K562 (cell line): Measurements from ENCODE around the gene TLE6. TPM values are rescaled to one million over a fixed set of nuclear protein-coding genes. Genes with fewer than 3 reads are reported as not detected.

Experiments
- CREB1 ChIP-seq, 2 experiments: sonication (generic) in 1 of 2; formaldehyde crosslinking in 1 of 2; IDR thresholded peaks; 2 replicates each; pipeline versions ENCODE4 v1.6.1 to v1.8.0; 2012 to 2022; ENCODE audit warnings: inconsistent platforms in 1 of 2, mild to moderate bottlenecking in 1 of 2, missing genetic modification reagents in 1 of 2, moderate library complexity in 1 of 2
- ELF2 ChIP-seq: fragments of 250-450 bp; sonication (Bioruptor Pico); IDR thresholded peaks from 2 replicates; pipeline ENCODE4 v1.5.0; 2021; ENCODE audit warnings: mild to moderate bottlenecking
- GABPA ChIP-seq: fragments of 200-800 bp; sonication (Bioruptor generic); conservative IDR thresholded peaks from 2 replicates; pipeline ENCODE4 v1.6.1; 2016; ENCODE audit warnings: low read depth, missing genetic modification characterization, missing compliant biosample characterization
- HOXB6 ChIP-seq: fragments of 250-450 bp; sonication (Bioruptor Pico); IDR thresholded peaks from 2 replicates; pipeline ENCODE4 v1.5.1; 2022; ENCODE audit warnings: mild to moderate bottlenecking, borderline replicate concordance
- KAT8 ChIP-seq: fragments of 450-650 bp; IDR thresholded peaks from 2 replicates; pipeline ENCODE4 v1.6.1; 2016; ENCODE audit warnings: low read depth, mild to moderate bottlenecking
- MAFF ChIP-seq: IDR thresholded peaks from 2 replicates; pipeline ENCODE4 v1.6.1; 2012; ENCODE audit warnings: low read length, improper control_type of control experiment
- MECOM ChIP-seq: fragments of 250-450 bp; sonication (Bioruptor Pico); IDR thresholded peaks from 2 replicates; pipeline ENCODE4 v1.8.0; 2022; ENCODE audit warnings: inconsistent platforms
- MEIS2 ChIP-seq: fragments of 450-650 bp; IDR thresholded peaks from 2 replicates; pipeline ENCODE4 v1.6.1; 2014; ENCODE audit warnings: mild to moderate bottlenecking; ENCODE audit not compliant: partially characterized antibody
- MYC ChIP-seq, 2 experiments: fragments of 250-450 bp in 1 of 2; sonication (Bioruptor Pico) in 1 of 2; IDR thresholded peaks; 2 replicates each; pipeline versions ENCODE4 v1.5.1 to v1.6.1; 2012 to 2021; ENCODE audit warnings: low read depth in 2 of 2, borderline replicate concordance in 1 of 2, improper control_type of control experiment in 1 of 2, low read length in 1 of 2, mild to moderate bottlenecking in 1 of 2, moderate library complexity in 1 of 2
- NCOA2 ChIP-seq, 2 experiments: fragments of 450-650 bp; IDR thresholded peaks; 2 replicates each; pipeline ENCODE4 v1.6.1; 2018; ENCODE audit warnings: mild to moderate bottlenecking in 2 of 2, moderate library complexity in 1 of 2; ENCODE audit not compliant: partially characterized antibody in 2 of 2
- NFRKB ChIP-seq: fragments of 450-650 bp; IDR thresholded peaks from 2 replicates; pipeline ENCODE4 v1.6.1; 2016; ENCODE audit warnings: low read depth
- NR2C1 ChIP-seq, 2 experiments: fragments of 450-650 bp; IDR thresholded peaks; 2 replicates each; pipeline ENCODE4 v1.6.1; 2017; ENCODE audit warnings: mild to moderate bottlenecking in 2 of 2, antibody characterized with exemption in 1 of 2, inconsistent platforms in 1 of 2, missing compliant biosample characterization in 1 of 2, missing genetic modification characterization in 1 of 2
- RBM17 ChIP-seq: fragments of 200-400 bp; formaldehyde crosslinking; IDR thresholded peaks from 2 replicates; pipeline ENCODE4 v1.6.1; 2017; ENCODE audit warnings: low read depth, mild to moderate bottlenecking, low read length, borderline replicate concordance
- ZC3H11A ChIP-seq: IDR thresholded peaks from 2 replicates; pipeline ENCODE4 v1.6.1; 2012; ENCODE audit warnings: low read depth, low read length, improper control_type of control experiment
- ZNF212 ChIP-seq: fragments of 450-650 bp; formaldehyde crosslinking; IDR thresholded peaks from 2 replicates; pipeline ENCODE4 v1.4.0; 2020; ENCODE audit warnings: mild to moderate bottlenecking
- ZNF23 ChIP-seq: fragments of 250-450 bp; sonication (Bioruptor Pico); IDR thresholded peaks from 2 replicates; pipeline ENCODE4 v1.4.0; 2020; ENCODE audit warnings: mild to moderate bottlenecking
- ZNF586 ChIP-seq: fragments of 450-650 bp; formaldehyde crosslinking; conservative IDR thresholded peaks from 2 replicates; pipeline ENCODE4 v1.4.0; 2020; ENCODE audit warnings: mild to moderate bottlenecking, moderate library complexity
- ZNF77 ChIP-seq: fragments of 250-450 bp; sonication (Bioruptor Pico); IDR thresholded peaks from 2 replicates; pipeline ENCODE4 v1.5.0; 2020
- polyA plus RNA-seq, 8 experiments: library from polyadenylated mRNA; depleted of rRNA in 4 of 8; stranded (reverse) in 5 of 8; unstranded in 3 of 8; fragments of >200 nt; fragmentation: Nextera tagmentation in 2 of 8; fragmentation: Illumina TruSeq in 1 of 8; extraction: Ambion mirVana in 2 of 8; extraction: Trizol in 1 of 8; gene quantifications; 2 replicates each; pipeline versions ENCODE4 v1.2.1 to v1.2.3, GENCODE V29; 2011 to 2014; ENCODE audit warnings: inconsistent platforms in 1 of 8, missing spikeins in 1 of 8
- total RNA-seq, 7 experiments: library from RNA; depleted of rRNA in 6 of 7; stranded (reverse); fragments of >200 nt in 6 of 7; fragmentation: Illumina TruSeq in 2 of 7; extraction: Trizol in 2 of 7; gene quantifications; 2 replicates each; pipeline versions ENCODE4 v1.2.1 to v1.2.3, GENCODE V29; 2011 to 2021; ENCODE audit warnings: low replicate concordance in 1 of 7
- TF ChIP-seq, protein P1 (sequence below): fragments of 250-450 bp; sonication (Bioruptor Pico); IDR thresholded peaks from 2 replicates; pipeline ENCODE4 v1.4.0; 2020; ENCODE audit warnings: mild to moderate bottlenecking, moderate library complexity, borderline replicate concordance
- TF ChIP-seq, protein P2 (sequence below): fragments of 450-650 bp; IDR thresholded peaks from 2 replicates; pipeline ENCODE4 v1.6.1; 2016; ENCODE audit warnings: borderline replicate concordance
- TF ChIP-seq, protein P3 (sequence below): fragments of 250-450 bp; sonication (Bioruptor Pico); IDR thresholded peaks from 2 replicates; pipeline ENCODE4 v1.4.0; 2020; ENCODE audit warnings: mild to moderate bottlenecking

The TLE6 gene
- total and polyA plus RNA-seq, 9 of the 15 experiments (the other 6 are each of a cell fraction or from before 2014, with no cell fraction given): 1.1 to 6.1 (median 2.5) TPM

DNA sequence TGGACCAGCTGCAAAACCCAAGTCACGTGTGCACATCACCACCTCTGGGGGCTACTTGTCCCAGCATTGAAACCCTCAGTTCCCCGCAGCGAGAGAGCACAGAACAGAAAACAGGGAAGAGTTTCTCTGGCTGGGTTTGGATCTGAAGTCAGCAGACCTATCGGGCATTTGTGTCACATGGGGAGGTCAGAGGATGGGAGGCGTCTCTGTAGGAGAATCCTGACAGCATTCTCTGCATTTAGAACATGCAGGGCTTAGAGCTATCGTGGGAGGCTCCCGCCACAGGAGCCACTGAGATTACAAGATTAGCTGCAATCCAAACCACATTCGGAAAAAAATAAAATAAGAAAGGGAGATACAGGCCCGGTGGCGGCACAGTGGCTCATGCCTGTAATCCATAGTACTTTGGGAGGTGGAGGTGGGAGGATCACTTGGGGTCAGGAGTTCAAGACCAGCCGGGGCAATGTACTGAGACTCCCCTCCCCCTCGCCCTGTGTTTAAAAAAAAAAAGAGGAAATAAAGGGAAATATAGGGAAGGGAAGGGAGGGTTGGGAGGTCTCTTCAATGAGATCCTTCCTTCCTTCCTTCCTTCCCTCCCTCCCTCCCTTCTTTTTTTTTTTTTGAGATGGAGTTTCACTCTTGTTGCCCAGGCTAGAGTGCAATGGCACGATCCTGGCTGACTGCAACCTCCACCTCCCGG, 2.9 kb upstream of the TLE6 start (continued):
- TF ChIP-seq, protein P1, sequence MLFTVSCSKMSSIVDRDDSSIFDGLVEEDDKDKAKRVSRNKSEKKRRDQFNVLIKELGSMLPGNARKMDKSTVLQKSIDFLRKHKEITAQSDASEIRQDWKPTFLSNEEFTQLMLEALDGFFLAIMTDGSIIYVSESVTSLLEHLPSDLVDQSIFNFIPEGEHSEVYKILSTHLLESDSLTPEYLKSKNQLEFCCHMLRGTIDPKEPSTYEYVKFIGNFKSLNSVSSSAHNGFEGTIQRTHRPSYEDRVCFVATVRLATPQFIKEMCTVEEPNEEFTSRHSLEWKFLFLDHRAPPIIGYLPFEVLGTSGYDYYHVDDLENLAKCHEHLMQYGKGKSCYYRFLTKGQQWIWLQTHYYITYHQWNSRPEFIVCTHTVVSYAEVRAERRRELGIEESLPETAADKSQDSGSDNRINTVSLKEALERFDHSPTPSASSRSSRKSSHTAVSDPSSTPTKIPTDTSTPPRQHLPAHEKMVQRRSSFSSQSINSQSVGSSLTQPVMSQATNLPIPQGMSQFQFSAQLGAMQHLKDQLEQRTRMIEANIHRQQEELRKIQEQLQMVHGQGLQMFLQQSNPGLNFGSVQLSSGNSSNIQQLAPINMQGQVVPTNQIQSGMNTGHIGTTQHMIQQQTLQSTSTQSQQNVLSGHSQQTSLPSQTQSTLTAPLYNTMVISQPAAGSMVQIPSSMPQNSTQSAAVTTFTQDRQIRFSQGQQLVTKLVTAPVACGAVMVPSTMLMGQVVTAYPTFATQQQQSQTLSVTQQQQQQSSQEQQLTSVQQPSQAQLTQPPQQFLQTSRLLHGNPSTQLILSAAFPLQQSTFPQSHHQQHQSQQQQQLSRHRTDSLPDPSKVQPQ: no peak
- TF ChIP-seq KAT8 (no peak), MECOM (CRISPR knock-in tag) (no peak), RBM17 (no peak), ZNF77 (CRISPR knock-in tag) (no peak), ZNF212 (CRISPR knock-in tag) (no peak), GABPA (tag) (peak; percentile 26; the same call in 1 of the 2 replicates), NFRKB (no peak), ZNF586 (CRISPR knock-in tag) (no peak), MYC (IDR thresholded peaks at IDR 0.05; ENCODE audit: low read depth, low read length) (peak; percentile 62), MYC (CRISPR knock-in tag; IDR thresholded peaks at IDR 0.05; ENCODE audit: borderline replicate concordance, low read depth) (no peak), NCOA2 (IDR thresholded peaks at IDR 0.05; ENCODE audit: partially characterized antibody in 2 of 2) (no peak), HOXB6 (no peak), ZNF23 (no peak), CREB1 (IDR thresholded peaks at IDR 0.05) (no peak), CREB1 (CRISPR knock-in tag; IDR thresholded peaks at IDR 0.05) (no peak), NR2C1 (IDR thresholded peaks at IDR 0.05) (peak; percentile 61; the same call in 1 of the 2 replicates), NR2C1 (tag; IDR thresholded peaks at IDR 0.05) (peak; percentile 70), MEIS2 (peak; percentile 55), ELF2 (CRISPR knock-in tag) (no peak), MAFF (no peak), ZC3H11A (no peak)
- TF ChIP-seq, protein P2, sequence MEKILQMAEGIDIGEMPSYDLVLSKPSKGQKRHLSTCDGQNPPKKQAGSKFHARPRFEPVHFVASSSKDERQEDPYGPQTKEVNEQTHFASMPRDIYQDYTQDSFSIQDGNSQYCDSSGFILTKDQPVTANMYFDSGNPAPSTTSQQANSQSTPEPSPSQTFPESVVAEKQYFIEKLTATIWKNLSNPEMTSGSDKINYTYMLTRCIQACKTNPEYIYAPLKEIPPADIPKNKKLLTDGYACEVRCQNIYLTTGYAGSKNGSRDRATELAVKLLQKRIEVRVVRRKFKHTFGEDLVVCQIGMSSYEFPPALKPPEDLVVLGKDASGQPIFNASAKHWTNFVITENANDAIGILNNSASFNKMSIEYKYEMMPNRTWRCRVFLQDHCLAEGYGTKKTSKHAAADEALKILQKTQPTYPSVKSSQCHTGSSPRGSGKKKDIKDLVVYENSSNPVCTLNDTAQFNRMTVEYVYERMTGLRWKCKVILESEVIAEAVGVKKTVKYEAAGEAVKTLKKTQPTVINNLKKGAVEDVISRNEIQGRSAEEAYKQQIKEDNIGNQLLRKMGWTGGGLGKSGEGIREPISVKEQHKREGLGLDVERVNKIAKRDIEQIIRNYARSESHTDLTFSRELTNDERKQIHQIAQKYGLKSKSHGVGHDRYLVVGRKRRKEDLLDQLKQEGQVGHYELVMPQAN: no peak
- TF ChIP-seq, protein P3, sequence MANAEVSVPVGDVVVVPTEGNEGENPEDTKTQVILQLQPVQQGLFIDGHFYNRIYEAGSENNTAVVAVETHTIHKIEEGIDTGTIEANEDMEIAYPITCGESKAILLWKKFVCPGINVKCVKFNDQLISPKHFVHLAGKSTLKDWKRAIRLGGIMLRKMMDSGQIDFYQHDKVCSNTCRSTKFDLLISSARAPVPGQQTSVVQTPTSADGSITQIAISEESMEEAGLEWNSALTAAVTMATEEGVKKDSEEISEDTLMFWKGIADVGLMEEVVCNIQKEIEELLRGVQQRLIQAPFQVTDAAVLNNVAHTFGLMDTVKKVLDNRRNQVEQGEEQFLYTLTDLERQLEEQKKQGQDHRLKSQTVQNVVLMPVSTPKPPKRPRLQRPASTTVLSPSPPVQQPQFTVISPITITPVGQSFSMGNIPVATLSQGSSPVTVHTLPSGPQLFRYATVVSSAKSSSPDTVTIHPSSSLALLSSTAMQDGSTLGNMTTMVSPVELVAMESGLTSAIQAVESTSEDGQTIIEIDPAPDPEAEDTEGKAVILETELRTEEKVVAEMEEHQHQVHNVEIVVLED: no peak
